K562 (cell line): Measurements from ENCODE around the gene USP49. TPM values are rescaled to one million over a fixed set of nuclear protein-coding genes. Genes with fewer than 3 reads are reported as not detected.

Experiments used
- ATAC-seq: fragments of 200-7000 bp; cut with Tn5 transposase; 3 replicates; pipeline ENCODE4 v1.9.1; 2020; ENCODE audit warnings: moderate library complexity
- BruUV-seq: library from RNA; stranded (reverse); fragments of 400-500 nt; replicated peaks from 2 replicates; lab custom pipeline; 2021; lab: Mats Ljungman, UMichigan
- CTCF ChIA-PET: fragments of 300-600 bp; formaldehyde crosslinking; extraction: SDS; loops from one replicate; lab custom pipeline; 2021; ENCODE audit warnings: low intra/inter-chr PET ratio; lab: Yijun Ruan, JAX
- POLR2A ChIA-PET: fragments of 300-600, 350-650 bp; sonication (Branson Sonifier 250); formaldehyde crosslinking; extraction: SDS; loops from one replicate; lab custom pipeline; 2021; ENCODE audit warnings: antibody characterized with exemption, inconsistent platforms; lab: Yijun Ruan, JAX
- DNase-seq, 4 experiments: peaks; one replicate each; pipeline versions ENCODE4 v3.0.0 to v3.0.0-alpha.2; 2011 to 2018; ENCODE audit warnings: low spot score in 3 of 4, mixed read lengths in 3 of 4; ENCODE audit errors: extremely low read depth in 1 of 4
- FAIRE-seq: peaks from 2 replicates; lab custom pipeline; 2011; peaks lifted over from hg19 to GRCh38; lab: Jason Lieb, UNC
- H2AFZ ChIP-seq: 2 replicates; pipeline ENCODE4 v1.6.0; 2011; ENCODE audit warnings: low read depth, low read length, control low read depth, inconsistent platforms
- H3K27ac ChIP-seq: fragments of 200-600 bp; 3 replicates; pipeline ENCODE4 v1.8.0; 2011; ENCODE audit warnings: low read depth, mild to moderate bottlenecking, control low read depth, inconsistent platforms, low read length, moderate library complexity, mixed read lengths; ENCODE audit errors: extremely low read depth
- H3K27me3 ChIP-seq, 2 experiments: fragments of 300-600 bp in 1 of 2; 2 replicates in 1 of 2; 3 replicates in 1 of 2; pipeline versions ENCODE4 v1.6.0 to v1.8.0; 2011; ENCODE audit warnings: inconsistent platforms in 2 of 2, low read length in 2 of 2, mild to moderate bottlenecking in 1 of 2, mixed read lengths in 1 of 2, moderate library complexity in 1 of 2; ENCODE audit not compliant: control insufficient read depth in 2 of 2, insufficient read depth in 2 of 2
- H3K36me3 ChIP-seq: fragments of 300-600 bp; 3 replicates; pipeline ENCODE4 v1.8.0; 2011; ENCODE audit warnings: mild to moderate bottlenecking, low read length, inconsistent platforms; ENCODE audit not compliant: control insufficient read depth, insufficient read depth
- H3K4me1 ChIP-seq, 2 experiments: fragments of 200-600 bp in 1 of 2; replicated peaks in 1 of 2; 2 replicates in 1 of 2; 3 replicates in 1 of 2; pipeline versions ENCODE4 v1.5.1 to v1.8.0; 2011; ENCODE audit warnings: inconsistent platforms in 2 of 2, low read length in 2 of 2, mild to moderate bottlenecking in 1 of 2, mixed read lengths in 1 of 2, moderate library complexity in 1 of 2; ENCODE audit not compliant: control insufficient read depth in 2 of 2, insufficient read depth in 2 of 2
- H3K4me2 ChIP-seq: 2 replicates; pipeline ENCODE4 v1.6.1; 2011; ENCODE audit warnings: low read length, control low read depth, inconsistent platforms, mixed read lengths; ENCODE audit not compliant: insufficient read depth
- H3K4me3 ChIP-seq: fragments of 200-600 bp; sonication (generic), shearing (Covaris generic); 2 replicates; pipeline ENCODE4 v1.5.1; 2016; ENCODE audit warnings: control low read depth, inconsistent platforms
- H3K79me2 ChIP-seq: fragments of 200-600 bp; 3 replicates; pipeline ENCODE4 v1.8.0; 2011; ENCODE audit warnings: low read length, inconsistent platforms; ENCODE audit not compliant: control insufficient read depth, insufficient read depth
- H3K9ac ChIP-seq, 2 experiments: 2 replicates each; pipeline versions ENCODE4 v1.6.0 to v1.6.1; 2011; ENCODE audit warnings: low read depth in 2 of 2, low read length in 2 of 2, control low read depth in 1 of 2, inconsistent platforms in 1 of 2, mild to moderate bottlenecking in 1 of 2, mixed read lengths in 1 of 2; ENCODE audit not compliant: insufficient read depth in 1 of 2
- H3K9me1 ChIP-seq: one replicate; pipeline ENCODE4 v1.6.0; 2011; ENCODE audit warnings: inconsistent platforms, mild to moderate bottlenecking, low read length, moderate library complexity; ENCODE audit not compliant: control insufficient read depth, insufficient read depth
- H3K9me3 ChIP-seq: replicated peaks from 2 replicates; pipeline ENCODE4 v1.5.1; 2011; ENCODE audit warnings: low read depth, low read length, inconsistent platforms; ENCODE audit not compliant: control insufficient read depth, insufficient read depth
- H4K20me1 ChIP-seq: replicated peaks from 2 replicates; pipeline ENCODE4 v1.6.1; 2011; ENCODE audit warnings: low read length, inconsistent platforms, mixed read lengths; ENCODE audit not compliant: control insufficient read depth, insufficient read depth
- ARHGAP35 ChIP-seq: fragments of 450-650 bp; IDR thresholded peaks from 2 replicates; pipeline ENCODE4 v1.6.1; 2018; ENCODE audit not compliant: partially characterized antibody
- ARNT ChIP-seq, 2 experiments: fragments of 450-650 bp; IDR thresholded peaks; 2 replicates each; pipeline ENCODE4 v1.6.1; 2016; ENCODE audit warnings: mild to moderate bottlenecking in 1 of 2
- BCL6 ChIP-seq: fragments of 250-450 bp; sonication (Bioruptor Pico); IDR thresholded peaks from 2 replicates; pipeline ENCODE4 v1.4.0; 2020
- BRD4 ChIP-seq: fragments of 200-600 bp; sonication (generic); IDR thresholded peaks from 2 replicates; pipeline ENCODE4 v1.6.1; 2017; ENCODE audit warnings: inconsistent platforms
- CBFA2T3 ChIP-seq: fragments of 450-650 bp; IDR thresholded peaks from 2 replicates; pipeline ENCODE4 v1.6.1; 2017
- CBX3 ChIP-seq, 2 experiments: IDR thresholded peaks; 1 replicate in 1 of 2; 2 replicates in 1 of 2; pipeline ENCODE4 v1.6.1; 2012; ENCODE audit warnings: inconsistent platforms in 2 of 2, low read length in 2 of 2, borderline replicate concordance in 1 of 2, control low read depth in 1 of 2
- ETV5 ChIP-seq: sonication (generic); formaldehyde crosslinking; IDR thresholded peaks from 2 replicates; pipeline ENCODE4 v1.4.0; 2020; ENCODE audit warnings: low read depth, mild to moderate bottlenecking, missing genetic modification reagents
- EZH2 ChIP-seq: IDR thresholded peaks from 2 replicates; pipeline ENCODE4 v1.6.1; 2012; ENCODE audit warnings: low read depth, mild to moderate bottlenecking, inconsistent platforms, low read length, borderline replicate concordance
- GABPB2 ChIP-seq: fragments of 250-450 bp; sonication (Bioruptor Pico); conservative IDR thresholded peaks from 2 replicates; pipeline ENCODE4 v1.5.1; 2021; ENCODE audit warnings: mild to moderate bottlenecking
- HMG20B ChIP-seq: fragments of 250-450 bp; sonication (Bioruptor Pico); IDR thresholded peaks from 2 replicates; pipeline ENCODE4 v1.5.0; 2021; ENCODE audit warnings: mild to moderate bottlenecking
- KDM4B ChIP-seq, 2 experiments: fragments of 450-650 bp in 1 of 2; sonication (generic) in 1 of 2; IDR thresholded peaks; 2 replicates each; pipeline ENCODE4 v1.6.1; 2016 to 2017; ENCODE audit warnings: borderline replicate concordance in 2 of 2, antibody characterized with exemption in 1 of 2, low read depth in 1 of 2, mild to moderate bottlenecking in 1 of 2
- KLF13 ChIP-seq: fragments of 450-650 bp; IDR thresholded peaks from 2 replicates; pipeline ENCODE4 v1.6.1; 2016; ENCODE audit warnings: missing genetic modification characterization, low read depth, mild to moderate bottlenecking, missing compliant biosample characterization, moderate library complexity, borderline replicate concordance
- MCM3 ChIP-seq: fragments of 450-650 bp; IDR thresholded peaks from 2 replicates; pipeline ENCODE4 v1.6.1; 2016
- MEF2A ChIP-seq: IDR thresholded peaks from 2 replicates; pipeline ENCODE4 v1.6.1; 2011; ENCODE audit warnings: low read depth, mild to moderate bottlenecking, low read length, moderate library complexity; ENCODE audit not compliant: control insufficient read depth
- NONO ChIP-seq, 2 experiments: fragments of 200-400 bp in 1 of 2; fragments of 450-650 bp in 1 of 2; formaldehyde crosslinking in 1 of 2; IDR thresholded peaks; 2 replicates each; pipeline ENCODE4 v1.6.1; 2017; ENCODE audit warnings: low read depth in 2 of 2, mild to moderate bottlenecking in 2 of 2, moderate library complexity in 2 of 2, low read length in 1 of 2
- NUFIP1 ChIP-seq: fragments of 450-650 bp; IDR thresholded peaks from 2 replicates; pipeline ENCODE4 v1.6.1; 2018; ENCODE audit not compliant: partially characterized antibody
- POLR2G ChIP-seq: fragments of 200-400 bp; formaldehyde crosslinking; IDR thresholded peaks from 2 replicates; pipeline ENCODE4 v1.6.1; 2017; ENCODE audit warnings: low read depth, mild to moderate bottlenecking, antibody characterized with exemption, low read length, moderate library complexity
- RBM14 ChIP-seq: fragments of 200-400 bp; formaldehyde crosslinking; IDR thresholded peaks from 2 replicates; pipeline ENCODE4 v1.6.1; 2018; ENCODE audit warnings: low read depth, mild to moderate bottlenecking, low read length, moderate library complexity, borderline replicate concordance; ENCODE audit not compliant: insufficient read depth
- RCOR1 ChIP-seq, 2 experiments: IDR thresholded peaks; 2 replicates each; pipeline ENCODE4 v1.6.1; 2012; ENCODE audit warnings: low read depth in 2 of 2, low read length in 2 of 2, borderline replicate concordance in 1 of 2, improper control_type of control experiment in 1 of 2
- TBL1XR1 ChIP-seq, 2 experiments: IDR thresholded peaks; 2 replicates each; pipeline ENCODE4 v1.6.1; 2012; ENCODE audit warnings: improper control_type of control experiment in 2 of 2, low read length in 2 of 2, mild to moderate bottlenecking in 1 of 2
- WHSC1 ChIP-seq: IDR thresholded peaks from one replicate; pipeline ENCODE4 v1.6.1; 2012; ENCODE audit warnings: low read length, control low read depth, inconsistent platforms
- ZC3H4 ChIP-seq: sonication (generic); formaldehyde crosslinking; IDR thresholded peaks from 2 replicates; pipeline ENCODE4 v1.9.0; 2021; ENCODE audit warnings: missing genetic modification reagents, borderline replicate concordance
- ZNF146 ChIP-seq: IDR thresholded peaks from one replicate; pipeline ENCODE4 v1.6.1; 2018; ENCODE audit warnings: missing compliant biosample characterization; ENCODE audit not compliant: unreplicated experiment
- ZNF184 ChIP-seq: sonication (generic); formaldehyde crosslinking; IDR thresholded peaks from 2 replicates; pipeline ENCODE4 v1.5.0; 2020; ENCODE audit warnings: missing genetic modification reagents
- ZNF77 ChIP-seq: fragments of 250-450 bp; sonication (Bioruptor Pico); IDR thresholded peaks from 2 replicates; pipeline ENCODE4 v1.5.0; 2020
- WGBS: fragments of 100-300 bp; shearing (Covaris generic); methylation state at CpG from one replicate; pipeline ENCODE4 v1.1.6; 2016; ENCODE audit warnings: low coverage, mixed read lengths; ENCODE audit not compliant: insufficient coverage; ENCODE audit errors: missing lambda C conversion rate; 5-methylcytosine and 5-hydroxymethylcytosine counted together
- in situ Hi-C: fragments of 300-500 bp; cut with MboI; formaldehyde crosslinking; loops from 4 replicates; pipeline ENCODE4 v1.15.0; 2018; ENCODE audit warnings: inconsistent platforms, mixed read lengths
- intact Hi-C: fragments of 100-400 bp; cut with micrococcal nuclease; formaldehyde crosslinking; loops from 2 replicates; pipeline ENCODE4 v1.14.2; 2022
- polyA plus RNA-seq, 8 experiments: library from polyadenylated mRNA; depleted of rRNA in 4 of 8; stranded (reverse) in 5 of 8; unstranded in 3 of 8; fragments of >200 nt; fragmentation: Nextera tagmentation in 2 of 8; fragmentation: Illumina TruSeq in 1 of 8; extraction: Ambion mirVana in 2 of 8; extraction: Trizol in 1 of 8; gene quantifications; 2 replicates each; pipeline versions ENCODE4 v1.2.1 to v1.2.3, GENCODE V29; 2011 to 2014; ENCODE audit warnings: inconsistent platforms in 1 of 8, missing spikeins in 1 of 8
- total RNA-seq, 7 experiments: library from RNA; depleted of rRNA in 6 of 7; stranded (reverse); fragments of >200 nt in 6 of 7; fragmentation: Illumina TruSeq in 2 of 7; extraction: Trizol in 2 of 7; gene quantifications; 2 replicates each; pipeline versions ENCODE4 v1.2.1 to v1.2.3, GENCODE V29; 2011 to 2021; ENCODE audit warnings: low replicate concordance in 1 of 7

USP49 gene
- total and polyA plus RNA-seq, 9 of the 15 experiments (the other 6 are each of a cell fraction or from before 2014, with no cell fraction given), result 1.0 to 9.9 (median 6.5) TPM

GRCh38 chr6:41787219-41787917, 107.8 kb downstream of the USP49 start, which contains the start of gene TOMM6:
TSS of gene TOMM6 (plus strand) at chr6:41787694. CDS start at chr6:41787698, 4 bp downstream.
- CTCF ChIA-PET, result interaction anchor here (0.7 to 3.0 kb wide), 10 partner anchors 81 to 379 kb away, joined by 3 to 17 read pairs (median 4); partner anchors contain the start of genes BYSL, MED20 and TAF8
- peak; percentile 97 for FAIRE-seq
- no peak for TF ChIP-seq ARHGAP35
- TF ChIP-seq CBFA2T3, result peak; percentile 25
- TF ChIP-seq BRD4, result peak; percentile 91
- TF ChIP-seq BCL6 (CRISPR knock-in tag), result no peak
- no peak for TF ChIP-seq MCM3
- TF ChIP-seq ZNF77 (CRISPR knock-in tag), result no peak
- peak in 1 of 2 experiments; percentile 92; a peak in 2 of 4 replicates for TF ChIP-seq TBL1XR1 (IDR thresholded peaks at IDR 0.05; ENCODE audit: low read length in 2 of 2)
- TF ChIP-seq RCOR1 (IDR thresholded peaks at IDR 0.05; ENCODE audit: borderline replicate concordance in 1 of 2, low read depth in 2 of 2, low read length in 2 of 2), result peak in 1 of 2 experiments; percentile 55; a peak in 1 of 4 replicates
- no peak for TF ChIP-seq EZH2
- TF ChIP-seq ZNF184 (CRISPR knock-in tag), result no peak
- 0 out of 2 replicates have a peak, but pooled peaks have one; percentile 5 for TF ChIP-seq GABPB2 (CRISPR knock-in tag)
- TF ChIP-seq ZC3H4 (CRISPR knock-in tag), result no peak
- TF ChIP-seq KLF13 (tag), result no peak; the same call in 1 of the 2 replicates
- TF ChIP-seq CBX3 (IDR thresholded peaks at IDR 0.05; ENCODE audit: borderline replicate concordance in 1 of 2, low read length in 2 of 2), result peak in 1 of 2 experiments; percentile 63; a peak in 2 of 3 replicates
- peak in 1 of 2 experiments; percentile 90; a peak in 1 of 4 replicates for TF ChIP-seq KDM4B (IDR thresholded peaks at IDR 0.05; ENCODE audit: borderline replicate concordance in 2 of 2, low read depth in 1 of 2)
- peak in 1 of 2 experiments; percentile 52; a peak in 1 of 4 replicates for TF ChIP-seq NONO (IDR thresholded peaks at IDR 0.05; ENCODE audit: low read depth in 2 of 2, low read length in 1 of 2)
- no peak for TF ChIP-seq ZNF146 (CRISPR knock-in tag)
- TF ChIP-seq WHSC1, result no peak
- TF ChIP-seq POLR2G, result peak; percentile 96
- peak; percentile 99 for TF ChIP-seq ETV5
- no peak for TF ChIP-seq NUFIP1
- TF ChIP-seq RBM14, result no peak
- peak; percentile 50 to 75; a peak in 2 of 4 replicates for TF ChIP-seq ARNT (IDR thresholded peaks at IDR 0.05)
- peak; percentile 16 for TF ChIP-seq MEF2A
- TF ChIP-seq HMG20B (CRISPR knock-in tag), result no peak

More at GRCh38 chr6:41787219-41787917, 107.8 kb downstream of the USP49 start, which contains the start of gene TOMM6:
- intact Hi-C loops, result loop anchor here (1.0 to 5.0 kb wide), 5 partner anchors 60 to 257 kb away; partner anchors contain the start of genes BYSL, MED20 and USP49
- H3K4me2 ChIP-seq, result peak within 1 kb of the TSS; percentile 99
- under 1% methylated on average over 55 of the region's 55 CpGs for WGBS
- no TSS peak for BruUV-seq
- no peaks in the 10 kb centered on the region for H3K27me3 ChIP-seq
- in situ Hi-C loops, result loop anchor here (5.0 to 10.0 kb wide), 3 partner anchors 120 to 437 kb away; no protein-coding TSS in a partner anchor
- peak within 1 kb of the TSS; percentile 96 to 99 for H3K9ac ChIP-seq
- H4K20me1 ChIP-seq, result peaks cover 5% of the 10 kb centered on the region; the same call in 1 of the 2 replicates
- ATAC-seq (peak; percentile 87), DNase-seq (peak; percentile 87 to 99 (median 91))
- H3K4me3 ChIP-seq, result peak within 1 kb of the TSS; percentile 87
- POLR2A ChIA-PET, result interaction anchor here (0.6 to 7.1 kb wide), 21 partner anchors 10 to 1092 kb away, joined by 3 to 37 read pairs (median 4); partner anchors contain the start of genes BYSL, MED20, RPL7L1 and TAF8
- H3K79me2 ChIP-seq, result peaks cover 48% of the 10 kb centered on the region
- H3K9me3 ChIP-seq, result no peaks in the 10 kb centered on the region
- H3K9me1 ChIP-seq, result no peaks in the 10 kb centered on the region
- H2AFZ ChIP-seq, result peak within 1 kb of the TSS; percentile 94
- peaks cover 37% of the 10 kb centered on the region for H3K36me3 ChIP-seq
- peaks cover 30 to 33% of the 10 kb centered on the region in 2 experiments for H3K4me1 ChIP-seq
- H3K27ac ChIP-seq, result peak within 1 kb of the TSS; percentile 93
